GM23338 (cell line): Measurements from ENCODE around the gene KPTN.

Source experiments
- EZH2 ChIP-seq: fragments of 200-600 bp; sonication (generic); IDR thresholded peaks from one replicate; pipeline ENCODE4 v1.8.0; 2017; ENCODE audit warnings: antibody characterized with exemption, mild to moderate bottlenecking, low read depth; ENCODE audit not compliant: unreplicated experiment
- TF ChIP-seq, protein P1 (sequence below), 2 experiments: fragments of 200-600 bp in 1 of 2; sonication (generic) in 1 of 2; conservative IDR thresholded peaks; 2 replicates each; pipeline versions ENCODE4 v1.5.1 to v1.6.1; 2016 to 2017; ENCODE audit warnings: antibody characterized with exemption in 2 of 2, low read depth in 2 of 2, mild to moderate bottlenecking in 2 of 2, moderate library complexity in 1 of 2

GRCh38 chr19:47469719-47470118, 14.3 kb downstream of the KPTN start:
- TF ChIP-seq, protein P1, sequence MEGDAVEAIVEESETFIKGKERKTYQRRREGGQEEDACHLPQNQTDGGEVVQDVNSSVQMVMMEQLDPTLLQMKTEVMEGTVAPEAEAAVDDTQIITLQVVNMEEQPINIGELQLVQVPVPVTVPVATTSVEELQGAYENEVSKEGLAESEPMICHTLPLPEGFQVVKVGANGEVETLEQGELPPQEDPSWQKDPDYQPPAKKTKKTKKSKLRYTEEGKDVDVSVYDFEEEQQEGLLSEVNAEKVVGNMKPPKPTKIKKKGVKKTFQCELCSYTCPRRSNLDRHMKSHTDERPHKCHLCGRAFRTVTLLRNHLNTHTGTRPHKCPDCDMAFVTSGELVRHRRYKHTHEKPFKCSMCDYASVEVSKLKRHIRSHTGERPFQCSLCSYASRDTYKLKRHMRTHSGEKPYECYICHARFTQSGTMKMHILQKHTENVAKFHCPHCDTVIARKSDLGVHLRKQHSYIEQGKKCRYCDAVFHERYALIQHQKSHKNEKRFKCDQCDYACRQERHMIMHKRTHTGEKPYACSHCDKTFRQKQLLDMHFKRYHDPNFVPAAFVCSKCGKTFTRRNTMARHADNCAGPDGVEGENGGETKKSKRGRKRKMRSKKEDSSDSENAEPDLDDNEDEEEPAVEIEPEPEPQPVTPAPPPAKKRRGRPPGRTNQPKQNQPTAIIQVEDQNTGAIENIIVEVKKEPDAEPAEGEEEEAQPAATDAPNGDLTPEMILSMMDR (conservative IDR thresholded peaks at IDR 0.05; ENCODE audit: low read depth in 2 of 2) = no peak
- TF ChIP-seq EZH2 = no peak
